ENCODE data around the gene DST.

Gene DST

DNA sequence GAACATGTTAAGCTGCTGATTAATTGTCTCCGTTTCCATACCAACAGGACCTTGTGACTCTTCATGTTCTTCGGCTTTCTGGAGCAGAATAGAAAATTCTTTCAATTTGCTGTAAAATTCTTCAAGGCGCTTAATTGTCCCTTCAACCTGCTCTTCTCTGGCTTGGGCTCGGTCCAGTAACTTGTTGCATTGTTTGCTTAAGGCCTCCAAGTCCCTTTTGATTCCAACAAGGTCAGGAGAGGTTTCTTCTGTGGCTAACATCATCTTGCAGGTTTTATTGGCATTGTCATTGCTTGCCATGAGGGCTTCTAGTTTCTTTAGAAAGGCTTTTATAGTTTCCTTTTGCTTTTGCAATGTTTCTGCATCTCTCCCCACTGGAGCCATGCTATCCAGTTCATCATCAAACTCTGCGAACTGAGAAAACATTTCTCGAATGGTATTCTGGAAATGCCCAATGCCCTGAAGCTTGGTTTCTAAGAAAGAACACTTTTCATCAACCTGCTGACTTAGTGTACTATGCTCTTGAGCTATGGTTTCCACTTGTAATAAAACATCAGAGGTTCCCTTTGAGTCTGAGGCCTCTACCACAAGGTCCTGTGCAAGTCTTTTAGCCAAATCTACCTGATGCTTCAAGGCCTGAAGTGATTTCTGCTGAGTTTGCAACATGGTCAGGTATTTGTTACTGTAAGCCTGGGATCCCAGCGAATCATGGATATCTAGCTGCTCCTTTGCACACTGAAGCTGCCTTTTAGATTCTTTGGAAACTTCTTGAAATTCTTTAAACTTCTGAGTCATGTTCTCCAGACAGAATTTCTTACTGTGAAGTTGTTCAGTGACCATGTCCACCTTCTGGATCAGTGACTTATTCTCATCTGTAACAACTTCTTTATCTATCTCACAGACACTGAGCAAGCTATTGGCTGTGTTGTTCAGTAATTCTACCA, 90.2 kb downstream of the DST start:
- Histone ChIP-seq H3K4me1 (ENCODE audit: insufficient read depth, low read length) (no peaks in the 10 kb centered on the region), H3K9me3 (ENCODE audit: control insufficient read depth, insufficient read depth, low read length) (no peaks in the 10 kb centered on the region), H3K9ac (ENCODE audit: low read depth, low read length) (no peak overlapping the region), H3K36me3 (ENCODE audit: insufficient read depth, low read length) (peaks cover 19% of the 10 kb centered on the region)

DNA sequence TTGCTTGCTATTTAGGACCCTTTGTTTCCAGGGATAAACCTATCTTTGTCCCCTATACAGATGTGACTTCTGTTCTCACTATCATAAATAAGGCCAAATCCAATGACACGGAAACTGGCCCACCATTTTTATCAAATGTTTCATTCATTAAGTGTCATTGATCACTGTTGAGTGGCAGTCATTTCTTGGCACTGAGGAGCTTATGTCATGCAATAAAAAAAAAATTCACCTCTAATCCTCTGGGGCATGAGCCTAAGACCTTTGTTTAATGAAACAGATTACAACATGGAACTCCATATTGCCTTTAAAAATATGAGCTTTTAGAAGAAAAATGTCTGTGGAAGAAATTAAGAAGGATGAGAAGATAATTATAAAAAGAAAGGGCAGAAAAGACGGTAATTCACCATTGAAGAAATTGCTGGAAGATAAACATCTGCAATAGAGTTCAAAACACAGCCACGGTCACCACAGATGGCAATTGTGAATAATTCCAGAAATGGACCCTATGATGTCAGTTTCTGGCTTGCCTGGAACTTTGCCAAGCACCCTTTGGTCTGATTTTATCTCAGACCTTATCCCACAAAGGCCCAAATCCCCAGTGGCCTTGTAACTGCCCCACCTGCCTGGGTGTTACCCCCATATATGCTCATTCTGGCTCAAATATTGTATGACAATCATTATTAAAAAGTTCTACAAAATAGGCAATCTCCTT, 91.1 kb downstream of the DST start:
- no peaks in the 10 kb centered on the region for H3K4me1 ChIP-seq (ENCODE audit: insufficient read depth, low read length)
- peaks cover 19% of the 10 kb centered on the region for H3K36me3 ChIP-seq (ENCODE audit: insufficient read depth, low read length)
- no peak overlapping the region for H3K9ac ChIP-seq (ENCODE audit: low read depth, low read length)
- H3K9me3 ChIP-seq (ENCODE audit: control insufficient read depth, insufficient read depth, low read length): no peaks in the 10 kb centered on the region

DNA sequence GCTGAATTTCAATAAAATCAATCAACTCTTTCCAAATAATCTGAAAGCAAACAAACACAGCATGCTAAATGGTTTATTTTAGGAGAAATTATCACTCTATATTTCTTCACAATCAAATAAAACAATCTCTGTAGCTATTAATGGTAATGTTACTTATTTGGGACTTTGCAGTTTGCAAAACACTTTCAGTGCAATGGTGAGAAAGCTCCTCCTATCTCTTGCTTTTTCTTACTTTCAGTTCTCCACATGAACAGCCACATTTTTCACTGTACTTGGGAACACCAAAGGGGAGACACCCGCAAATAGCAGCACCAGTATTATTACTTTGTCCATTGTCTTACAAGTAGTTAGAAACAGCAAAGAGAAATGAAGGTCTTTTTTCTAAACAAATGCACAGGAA, 92.4 kb downstream of the DST start:
- H3K4me1 ChIP-seq (ENCODE audit: insufficient read depth, low read length): no peaks in the 10 kb centered on the region
- peaks cover 16% of the 10 kb centered on the region for H3K36me3 ChIP-seq (ENCODE audit: insufficient read depth, low read length)

DNA sequence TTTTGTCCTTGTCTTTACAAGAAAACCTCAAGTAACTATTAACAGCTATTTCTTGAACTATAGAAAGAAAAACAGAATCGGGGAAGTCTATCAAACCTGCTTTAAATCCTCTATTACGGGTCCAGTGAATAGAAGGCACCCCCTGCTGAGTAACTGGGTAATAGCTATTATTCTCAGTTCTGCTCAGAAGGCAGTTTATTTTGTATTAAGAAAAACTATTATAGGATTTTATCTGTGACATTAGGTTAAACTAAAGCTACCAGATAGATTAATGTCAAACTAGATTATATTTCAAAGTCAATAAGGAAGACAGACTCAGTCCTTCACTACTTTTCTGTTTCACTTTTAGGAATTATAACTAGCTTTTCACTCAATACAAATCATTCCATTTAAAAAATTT, 93.7 kb downstream of the DST start:
- Histone ChIP-seq H3K4me1 (ENCODE audit: insufficient read depth, low read length) (no peaks in the 10 kb centered on the region), H3K36me3 (ENCODE audit: insufficient read depth, low read length) (peaks cover 11% of the 10 kb centered on the region), H3K9ac (ENCODE audit: low read depth, low read length) (no peak overlapping the region), H3K9me3 (ENCODE audit: control insufficient read depth, insufficient read depth, low read length) (no peaks in the 10 kb centered on the region)

More for the DNA sequence above, 92.4 kb downstream of the DST start:
- no peaks in the 10 kb centered on the region for H3K9me3 ChIP-seq (ENCODE audit: control insufficient read depth, insufficient read depth, low read length)
- no peak overlapping the region for H3K9ac ChIP-seq (ENCODE audit: low read depth, low read length)

DNA sequence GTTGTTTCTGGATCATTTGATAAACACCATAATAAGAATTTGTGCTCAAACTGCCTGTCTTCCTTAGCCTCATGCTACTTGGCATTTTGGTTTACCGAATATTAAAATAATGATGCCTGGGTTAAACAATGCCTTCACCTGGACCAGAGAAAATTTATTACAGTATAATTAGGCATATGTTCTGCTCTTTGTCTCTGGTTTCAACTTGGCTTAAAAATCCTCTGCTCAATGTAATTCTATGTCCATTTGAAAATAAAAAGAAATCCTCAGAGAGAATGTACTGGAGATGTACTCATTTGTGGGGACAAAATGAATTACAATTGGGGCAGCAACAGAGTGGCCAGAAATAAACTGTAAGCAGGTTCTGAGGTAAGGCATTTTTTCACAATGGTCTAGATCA, 95.0 kb downstream of the DST start:
- H3K4me1 ChIP-seq (ENCODE audit: insufficient read depth, low read length): no peaks in the 10 kb centered on the region
- H3K36me3 ChIP-seq (ENCODE audit: insufficient read depth, low read length): peaks cover 7% of the 10 kb centered on the region

DNA sequence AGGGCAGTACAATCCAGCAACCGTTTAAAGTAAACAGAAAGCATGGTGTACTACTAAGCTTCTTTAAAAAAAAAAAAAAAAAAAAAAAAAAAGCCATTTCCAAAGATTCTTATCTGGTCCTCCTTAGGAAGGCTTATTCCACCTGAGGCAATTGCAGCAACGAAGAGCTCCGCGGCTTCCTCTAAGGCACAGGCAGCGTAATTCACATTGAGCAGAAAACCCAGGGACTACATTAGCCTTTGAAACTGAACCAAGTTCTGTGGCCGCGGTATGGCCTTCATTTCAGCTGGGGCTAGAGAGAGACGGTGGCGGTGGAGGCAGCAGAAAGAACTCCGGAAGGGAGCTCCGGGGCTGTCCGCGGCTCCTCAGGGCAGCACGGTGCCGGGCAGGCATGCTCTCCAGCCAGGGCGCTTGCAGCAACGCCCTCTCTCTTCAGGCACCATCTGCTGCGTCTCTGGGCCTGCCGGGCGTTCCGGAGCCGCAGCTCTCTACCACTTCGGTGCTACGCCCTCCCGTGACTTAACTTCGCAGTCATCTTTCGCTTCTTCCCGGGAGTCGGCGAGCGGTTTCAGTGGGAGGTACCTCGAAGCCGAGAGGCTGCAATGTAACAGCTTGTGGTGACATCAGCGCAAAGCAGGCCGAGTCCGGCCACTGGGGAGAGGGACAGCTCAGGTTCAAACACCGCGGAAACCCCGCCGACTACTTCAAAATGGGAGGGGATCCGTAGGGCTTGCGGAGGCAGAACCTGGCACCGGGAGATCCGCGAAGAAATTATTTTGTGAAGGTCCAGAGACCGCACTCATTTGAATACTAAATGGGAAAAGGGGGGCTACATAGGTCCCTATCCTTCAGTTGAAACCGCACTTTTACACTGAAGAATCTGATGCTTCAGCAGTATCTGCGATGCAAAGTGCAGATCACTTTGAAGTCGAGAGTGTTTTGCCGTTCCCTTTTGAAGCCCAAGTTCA, 100.0 kb downstream of the DST start:
- no peaks in the 10 kb centered on the region for H3K9me3 ChIP-seq (ENCODE audit: control insufficient read depth, insufficient read depth, low read length)
- peak overlapping the region; percentile 84 for H3K9ac ChIP-seq (ENCODE audit: low read depth, low read length)
- H3K4me1 ChIP-seq (ENCODE audit: insufficient read depth, low read length): peaks cover 15% of the 10 kb centered on the region
- no peaks in the 10 kb centered on the region for H3K36me3 ChIP-seq (ENCODE audit: insufficient read depth, low read length)

More for the DNA sequence above, 95.0 kb downstream of the DST start:
- H3K9me3 ChIP-seq (ENCODE audit: control insufficient read depth, insufficient read depth, low read length): no peaks in the 10 kb centered on the region
- no peak overlapping the region for H3K9ac ChIP-seq (ENCODE audit: low read depth, low read length)

DNA sequence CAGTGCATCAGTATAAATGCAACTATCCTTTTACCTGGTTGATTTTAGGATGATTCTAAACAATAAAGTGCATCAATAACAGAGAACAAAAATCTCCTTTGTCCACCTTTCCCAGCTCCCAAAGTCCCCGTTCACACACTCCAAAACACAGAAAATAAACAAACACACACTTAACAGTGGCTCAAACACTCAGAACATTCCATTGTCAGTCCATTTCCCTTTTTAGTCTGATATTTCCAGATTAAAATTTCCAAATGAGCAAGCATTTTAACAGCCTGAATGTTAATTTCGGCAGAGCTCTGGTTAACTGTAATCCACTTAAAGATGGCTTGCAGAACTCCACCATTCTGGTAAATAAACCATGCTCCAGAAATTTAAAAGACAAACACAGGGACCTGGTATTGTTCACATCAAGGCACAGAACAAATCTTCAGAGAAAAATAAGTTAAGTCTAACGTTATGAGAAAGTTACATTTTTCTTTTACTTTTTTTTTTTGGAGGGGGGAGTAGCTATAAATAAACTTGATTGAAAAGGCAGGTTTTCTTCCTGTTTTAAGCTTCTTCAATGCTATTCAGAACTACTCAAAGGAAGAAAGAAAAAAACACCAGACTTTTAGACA, 100.8 kb downstream of the DST start:
- Histone ChIP-seq H3K9ac (ENCODE audit: low read depth, low read length) (peak overlapping the region; percentile 84; the same call in 1 of the 2 replicates), H3K4me1 (ENCODE audit: insufficient read depth, low read length) (peaks cover 15% of the 10 kb centered on the region), H3K36me3 (ENCODE audit: insufficient read depth, low read length) (no peaks in the 10 kb centered on the region), H3K9me3 (ENCODE audit: control insufficient read depth, insufficient read depth, low read length) (no peaks in the 10 kb centered on the region)

DNA sequence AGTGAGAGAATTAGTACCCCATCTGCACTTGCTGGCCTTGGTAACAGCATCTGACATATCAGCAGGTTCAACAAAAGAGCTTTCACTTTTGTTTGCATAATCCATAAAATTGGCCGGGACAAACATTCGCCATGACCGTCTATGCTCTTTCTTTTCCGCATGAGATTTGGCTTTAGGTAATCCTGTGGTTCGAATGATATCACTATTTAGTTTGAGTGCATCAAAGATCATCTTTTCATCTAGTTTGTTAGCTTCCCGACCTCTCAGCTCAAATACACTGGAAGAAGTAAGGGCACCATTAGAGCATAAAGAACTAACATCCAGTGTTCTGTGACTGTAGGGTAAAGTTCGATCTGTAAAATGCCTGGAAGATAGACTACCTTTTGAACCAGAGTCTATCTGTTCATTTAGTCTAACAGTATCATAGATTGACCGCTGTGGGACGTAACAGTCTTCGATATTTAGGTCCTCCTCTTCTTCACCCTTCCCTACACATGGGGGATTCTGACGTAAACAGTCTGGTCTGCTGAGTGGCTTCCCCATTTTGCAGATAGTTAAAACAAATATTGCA, 101.6 kb downstream of the DST start:
- no peaks in the 10 kb centered on the region for H3K9me3 ChIP-seq (ENCODE audit: control insufficient read depth, insufficient read depth, low read length)
- no peaks in the 10 kb centered on the region for H3K36me3 ChIP-seq (ENCODE audit: insufficient read depth, low read length)
- H3K4me1 ChIP-seq (ENCODE audit: insufficient read depth, low read length): peaks cover 17% of the 10 kb centered on the region
- H3K9ac ChIP-seq (ENCODE audit: low read depth, low read length): no peak overlapping the region

DNA sequence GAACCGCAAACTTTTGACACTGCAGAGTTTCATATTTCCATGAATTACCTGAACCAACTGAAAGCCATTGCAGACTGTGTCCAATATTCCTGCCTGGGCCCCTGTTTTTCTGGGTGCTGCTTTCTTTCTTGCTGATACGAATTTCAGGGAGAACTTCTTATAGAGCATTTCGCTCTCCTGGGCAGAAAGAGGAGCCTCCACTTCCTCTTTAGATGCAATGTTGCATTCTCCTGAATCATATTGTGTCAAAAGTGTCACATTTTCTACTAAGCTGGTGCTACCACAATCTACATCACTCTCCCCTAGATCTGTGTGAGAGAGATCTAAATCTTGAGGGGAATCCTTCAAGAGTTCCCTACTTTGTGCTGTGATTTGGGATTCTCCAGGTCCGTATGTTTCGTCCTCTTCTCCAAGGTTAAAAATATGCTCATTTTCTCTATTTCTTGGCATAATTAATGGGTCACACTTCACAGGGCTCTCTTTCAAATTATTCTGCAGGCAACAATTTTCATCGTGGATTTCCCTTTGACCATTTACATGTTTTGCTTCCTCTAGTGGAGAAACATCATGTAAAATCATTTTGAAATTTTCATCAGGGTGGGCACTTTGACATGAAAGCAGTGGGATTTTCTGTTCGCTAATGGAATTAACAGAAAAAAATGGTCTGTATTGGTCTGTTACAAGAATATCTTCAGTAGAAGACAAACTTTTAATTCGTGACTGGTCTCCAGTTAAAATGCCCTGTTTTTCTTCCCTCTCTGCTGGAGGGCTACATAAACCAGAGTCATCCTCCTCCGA, 102.3 kb downstream of the DST start:
- no peak overlapping the region for H3K9ac ChIP-seq (ENCODE audit: low read depth, low read length)
- H3K4me1 ChIP-seq (ENCODE audit: insufficient read depth, low read length): peaks cover 23% of the 10 kb centered on the region
- no peaks in the 10 kb centered on the region for H3K9me3 ChIP-seq (ENCODE audit: control insufficient read depth, insufficient read depth, low read length)
- H3K36me3 ChIP-seq (ENCODE audit: insufficient read depth, low read length): no peaks in the 10 kb centered on the region

DNA sequence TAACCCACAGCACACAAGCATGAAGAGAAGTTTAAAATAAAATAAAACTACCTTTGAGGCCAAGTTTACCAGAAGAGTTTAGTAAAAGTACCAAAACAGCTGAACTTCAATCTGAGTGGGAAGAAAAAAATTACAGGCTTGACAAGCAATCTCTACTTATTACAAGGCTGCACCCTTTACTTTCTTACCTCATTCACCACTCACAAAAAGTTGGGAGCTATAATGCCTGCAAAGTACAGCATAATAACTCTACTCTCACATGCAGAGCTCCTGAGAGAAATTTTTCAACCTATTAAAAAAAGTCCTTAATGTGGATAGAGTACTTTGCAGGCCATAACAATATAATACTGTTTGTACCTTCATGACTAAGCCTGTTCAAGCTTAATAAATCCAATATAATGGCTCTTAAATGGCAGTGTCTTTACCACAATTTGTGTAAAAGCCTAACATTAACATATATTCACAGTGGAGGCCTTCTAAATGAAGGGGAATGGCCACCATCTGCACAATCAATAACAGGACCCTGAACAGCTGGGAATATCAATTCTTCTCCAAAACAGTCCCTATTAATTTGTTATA, 103.1 kb downstream of the DST start:
- H3K9me3 ChIP-seq (ENCODE audit: control insufficient read depth, insufficient read depth, low read length): no peaks in the 10 kb centered on the region
- H3K4me1 ChIP-seq (ENCODE audit: insufficient read depth, low read length): peaks cover 27% of the 10 kb centered on the region
- H3K9ac ChIP-seq (ENCODE audit: low read depth, low read length): no peak overlapping the region
- no peaks in the 10 kb centered on the region for H3K36me3 ChIP-seq (ENCODE audit: insufficient read depth, low read length)

DNA sequence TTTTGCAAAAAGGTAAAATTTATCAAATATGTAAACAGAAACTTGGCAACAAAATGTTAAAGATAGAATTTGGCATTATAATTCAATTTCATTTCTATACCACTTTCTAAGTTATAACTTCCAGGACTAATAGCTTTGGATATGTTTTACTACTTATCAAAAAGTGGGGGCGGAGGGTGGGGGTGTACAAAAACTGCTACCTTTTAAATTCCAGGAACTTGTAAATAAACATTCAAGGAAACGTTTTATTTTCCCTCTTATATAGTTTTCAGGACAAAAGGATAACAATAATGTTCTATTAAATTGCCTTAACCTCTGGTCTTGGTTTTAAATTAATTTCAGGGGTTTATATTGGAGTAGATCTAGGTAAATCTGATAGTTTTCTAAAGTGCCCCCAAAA, 103.8 kb downstream of the DST start:
- Histone ChIP-seq H3K4me1 (ENCODE audit: insufficient read depth, low read length) (peaks cover 27% of the 10 kb centered on the region), H3K9ac (ENCODE audit: low read depth, low read length) (no peak overlapping the region), H3K36me3 (ENCODE audit: insufficient read depth, low read length) (no peaks in the 10 kb centered on the region), H3K9me3 (ENCODE audit: control insufficient read depth, insufficient read depth, low read length) (no peaks in the 10 kb centered on the region)

DNA sequence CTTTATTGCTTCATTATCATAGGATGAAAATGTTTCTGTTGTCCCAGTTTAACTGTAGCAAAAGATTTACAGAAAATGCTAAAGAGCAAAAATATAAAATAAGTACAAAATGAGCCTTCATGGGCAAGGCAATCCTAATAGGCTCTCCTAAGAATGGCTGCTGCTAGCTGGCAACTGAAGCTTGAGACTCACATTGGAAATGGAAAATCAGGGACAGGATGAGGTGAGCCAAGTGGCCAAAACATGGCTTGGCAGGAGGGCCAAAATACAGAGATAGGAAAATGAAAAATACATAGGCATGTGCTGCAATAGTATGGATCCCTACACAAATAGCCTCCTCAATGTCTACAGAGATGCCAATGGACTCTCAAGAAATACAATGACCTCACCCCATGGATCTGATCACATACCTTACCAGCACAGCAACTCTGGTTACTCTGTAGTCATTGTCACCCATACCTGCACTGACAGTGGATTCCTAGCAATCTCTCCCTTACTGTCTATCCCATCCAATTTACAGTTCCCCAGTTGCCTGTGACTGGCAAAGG, 105.4 kb downstream of the DST start:
- H3K4me1 ChIP-seq (ENCODE audit: insufficient read depth, low read length): peaks cover 27% of the 10 kb centered on the region
- H3K9me3 ChIP-seq (ENCODE audit: control insufficient read depth, insufficient read depth, low read length): no peaks in the 10 kb centered on the region
- H3K9ac ChIP-seq (ENCODE audit: low read depth, low read length): no peak overlapping the region
- no peaks in the 10 kb centered on the region for H3K36me3 ChIP-seq (ENCODE audit: insufficient read depth, low read length)
